NCI-H2196 (cell line): ENCODE measurements around the gene TIPRL.
A peak's percentile ranks its signal among the peaks of the same experiment; 100 is the strongest.

ENCODE experiments used
- DNase-seq: peaks from one replicate; lab custom pipeline; 2025; ENCODE audit not compliant: unreplicated experiment; lab: John Stamatoyannopoulos, UW

Gene TIPRL

GRCh38 chr1:168210312-168210711 is 31.6 kb downstream of the TIPRL start:
- DNase-seq, result no peak

GRCh38 chr1:168213349-168213748 is 34.6 kb downstream of the TIPRL start:
- DNase-seq, result no peak

- DNase-seq, result no peak
These were observed 37.4 kb downstream of the TIPRL start for GRCh38 chr1:168216171-168216570.

- DNase-seq, result no peak
These were observed 38.9 kb downstream of the TIPRL start for GRCh38 chr1:168217664-168218063.

- no peak for DNase-seq
These were observed 39.9 kb downstream of the TIPRL start for GRCh38 chr1:168218658-168219057.

- no peak for DNase-seq
These were observed 41.7 kb downstream of the TIPRL start for GRCh38 chr1:168220470-168220871.

- DNase-seq, result no peak
These were observed 42.5 kb downstream of the TIPRL start for GRCh38 chr1:168221275-168221674.

GRCh38 chr1:168223261-168223660 is 44.5 kb downstream of the TIPRL start:
- DNase-seq, result no peak

- DNase-seq, result no peak
These were observed 45.1 kb downstream of the TIPRL start for GRCh38 chr1:168223681-168224540.

GRCh38 chr1:168224991-168225390 is 46.2 kb downstream of the TIPRL start:
- no peak for DNase-seq

GRCh38 chr1:168225476-168226190 is 46.9 kb downstream of the TIPRL start, which contains the start of gene SFT2D2:
TSS of gene SFT2D2 (plus strand) at chr1:168226004. CDS start at chr1:168226080, 76 bp downstream.
- peak; percentile 90 for DNase-seq

- no peak for DNase-seq
These were observed 48.9 kb downstream of the TIPRL start for GRCh38 chr1:168227620-168228019.

GRCh38 chr1:168229893-168230292 is 51.1 kb downstream of the TIPRL start:
- no peak for DNase-seq

- no peak for DNase-seq
These were observed 51.9 kb downstream of the TIPRL start for GRCh38 chr1:168230709-168231108.

- DNase-seq, result peak; percentile 43
These were observed 56.2 kb downstream of the TIPRL start for GRCh38 chr1:168234846-168235547.

GRCh38 chr1:168235548-168235885 is 56.8 kb downstream of the TIPRL start:
- no peak for DNase-seq

- no peak for DNase-seq
These were observed 57.2 kb downstream of the TIPRL start for GRCh38 chr1:168235937-168236336.

GRCh38 chr1:168236836-168237611 is 58.3 kb downstream of the TIPRL start:
- no peak for DNase-seq

- no peak for DNase-seq
These were observed 64.4 kb downstream of the TIPRL start for GRCh38 chr1:168243198-168243597.

GRCh38 chr1:168243636-168244212 is 65.0 kb downstream of the TIPRL start:
- DNase-seq, result no peak

- DNase-seq, result no peak
These were observed 66.3 kb downstream of the TIPRL start for GRCh38 chr1:168245042-168245441.
